Breast epithelium (tissue), 4 donors: Measurements from ENCODE around the gene CPT1B. TPM values are rescaled to one million over a fixed set of nuclear protein-coding genes. Genes with fewer than 3 reads are reported as not detected.
A peak's percentile ranks its signal among the peaks of the same experiment; 100 is the strongest.

Experiments used
- DNase-seq, 2 donors: peaks; one replicate each; pipeline ENCODE4 v3.0.0-alpha.2; 2019; ENCODE audit warnings: low spot score in 2 of 2
- H3K27ac ChIP-seq, 2 donors: fragments of 200-600 bp; sonication (generic) in 1 of 2; one replicate each; pipeline ENCODE4 v1.5.1; 2016 to 2019; ENCODE audit warnings: mild to moderate bottlenecking in 1 of 2
- H3K27me3 ChIP-seq, 2 donors: fragments of 200-600 bp; sonication (generic) in 1 of 2; one replicate each; pipeline versions ENCODE4 v1.5.1 to v1.6.0; 2017 to 2019; ENCODE audit warnings: control low read depth in 1 of 2, mild to moderate bottlenecking in 1 of 2
- H3K36me3 ChIP-seq: fragments of 200-600 bp; one replicate; pipeline ENCODE4 v1.5.1; 2019
- H3K4me1 ChIP-seq, 2 donors: fragments of 200-600 bp; sonication (generic); one replicate each; pipeline ENCODE4 v1.5.1; 2016 to 2019; ENCODE audit warnings: control low read depth in 1 of 2
- H3K4me3 ChIP-seq, 3 donors: fragments of 200-600 bp; sonication (generic); 1 replicate in 2 of 3; 2 replicates in 1 of 3; pipeline ENCODE4 v1.5.1; 2016 to 2019; ENCODE audit warnings: mild to moderate bottlenecking in 3 of 3, moderate library complexity in 2 of 3
- H3K9me3 ChIP-seq, 2 donors: fragments of 200-600 bp; sonication (generic) in 1 of 2; one replicate each; pipeline ENCODE4 v1.5.1; 2016 to 2019; ENCODE audit warnings: control low read depth in 1 of 2
- CTCF ChIP-seq, 3 donors: fragments of 450-650 bp; IDR thresholded peaks; one replicate each; pipeline ENCODE4 v1.5.1; 2016 to 2017; ENCODE audit warnings: antibody characterized with exemption in 3 of 3, mild to moderate bottlenecking in 3 of 3, moderate library complexity in 3 of 3
- POLR2A ChIP-seq: fragments of 450-650 bp; IDR thresholded peaks from one replicate; pipeline ENCODE4 v1.6.1; 2016; ENCODE audit warnings: antibody characterized with exemption, mild to moderate bottlenecking, moderate library complexity
- POLR2AphosphoS5 ChIP-seq, 3 donors: sonication (generic); formaldehyde crosslinking; IDR thresholded peaks; one replicate each; pipeline ENCODE4 v1.6.1; 2017; ENCODE audit warnings: antibody characterized with exemption in 3 of 3
- intact Hi-C: fragments of 100-400 bp; cut with DNase I; formaldehyde crosslinking; loops from one replicate; pipeline ENCODE4 v1.15.1; 2023; ENCODE audit warnings: low total_unique reads
- total RNA-seq, 3 donors: library from RNA; depleted of rRNA; stranded (reverse); fragments of >200 nt; gene quantifications; one replicate each; pipeline ENCODE4 v1.1.0, GENCODE V29; 2016

Gene CPT1B
- total RNA-seq, 3 donors from 2014 or later = 13.6 to 40.0 (median 39.4) TPM

DNA sequence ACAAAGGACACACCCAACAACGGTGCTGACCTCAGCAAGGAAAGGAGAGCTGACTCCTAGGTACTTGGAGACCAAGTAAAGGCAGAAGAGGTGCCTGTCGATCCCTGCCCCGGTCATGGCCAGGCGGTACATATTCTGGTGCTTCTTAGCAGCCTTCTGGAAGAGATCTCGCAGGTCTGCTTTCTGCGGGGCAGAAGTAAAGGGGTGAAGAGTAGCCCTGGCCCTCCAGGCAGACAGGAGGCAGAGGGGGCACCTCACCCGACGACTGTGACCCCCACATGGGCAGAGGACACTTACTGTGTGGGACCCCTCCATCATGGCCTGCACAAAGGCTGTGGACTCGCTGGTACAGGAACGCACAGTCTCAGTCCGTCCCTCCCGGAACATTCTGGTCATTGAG lies 7.4 kb downstream of the CPT1B start:
- H3K4me1 ChIP-seq = no peaks in the 10 kb centered on the region
- no peak for TF ChIP-seq CTCF (IDR thresholded peaks at IDR 0.05)
- no peak for TF ChIP-seq POLR2A
- TF ChIP-seq POLR2AphosphoS5 (IDR thresholded peaks at IDR 0.05) = no peak
- no peak overlapping the region for H3K4me3 ChIP-seq
- H3K36me3 ChIP-seq = peaks cover 11% of the 10 kb centered on the region
- DNase-seq = no peak
- no peaks in the 10 kb centered on the region for H3K27me3 ChIP-seq
- no peaks in the 10 kb centered on the region for H3K9me3 ChIP-seq
- peak overlapping the region; percentile 3 to 58 for H3K27ac ChIP-seq
- intact Hi-C loops = no loop called here

GRCh38 chr22:50569896-50570535 lies 8.2 kb downstream of the CPT1B start:
- no peaks in the 10 kb centered on the region for H3K4me1 ChIP-seq
- peaks cover 11% of the 10 kb centered on the region for H3K36me3 ChIP-seq
- H3K27me3 ChIP-seq = no peaks in the 10 kb centered on the region
- TF ChIP-seq POLR2AphosphoS5 (IDR thresholded peaks at IDR 0.05) (no peak), CTCF (IDR thresholded peaks at IDR 0.05) (no peak), POLR2A (no peak)
- DNase-seq = no peak
- H3K4me3 ChIP-seq = no peak overlapping the region
- intact Hi-C loops = no loop called here
- peak overlapping the region in 1 of 2 donors; percentile 58 for H3K27ac ChIP-seq
- H3K9me3 ChIP-seq = no peaks in the 10 kb centered on the region

DNA sequence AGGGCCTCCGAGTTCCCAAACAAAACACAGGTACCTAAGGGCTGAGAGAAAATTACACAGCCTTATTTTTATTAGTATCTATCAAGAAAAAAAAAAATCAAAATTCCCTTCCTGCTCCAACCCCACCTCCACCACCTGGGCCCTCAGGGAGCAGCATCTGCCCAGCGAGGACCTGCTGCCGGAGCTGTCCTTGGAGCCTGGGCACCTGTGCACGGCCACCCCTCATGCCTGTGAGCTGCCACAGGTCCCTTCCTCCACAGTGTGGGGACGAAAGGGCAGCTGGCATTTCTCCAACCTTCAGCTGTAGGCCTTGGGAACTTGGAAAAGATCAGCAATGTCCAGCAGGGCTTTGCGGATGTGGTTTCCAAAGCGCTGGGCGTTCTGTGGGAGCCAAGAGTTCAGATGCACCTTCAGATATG lies 9.2 kb downstream of the CPT1B start:
- no peak overlapping the region for H3K4me3 ChIP-seq

DNA sequence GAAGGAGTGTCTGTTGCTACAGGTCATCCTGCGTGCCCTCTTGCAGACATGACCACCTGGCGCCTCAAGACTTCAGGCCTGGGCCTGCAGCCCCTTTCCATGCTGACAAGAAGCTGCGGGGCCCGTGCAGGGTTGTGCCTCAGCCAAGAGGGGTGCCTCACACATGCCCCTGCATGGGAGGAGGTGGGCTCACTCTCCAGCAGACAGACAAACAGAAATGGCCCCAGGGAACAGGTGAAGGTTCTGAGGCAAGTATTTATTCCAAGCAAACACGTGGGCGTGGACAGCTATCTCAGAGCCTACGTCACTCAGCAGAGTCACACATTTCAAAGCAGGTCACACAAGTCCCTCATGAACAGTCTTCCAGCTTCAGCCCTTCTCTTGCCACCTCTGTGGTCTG lies 9.6 kb downstream of the CPT1B start:
- no peaks in the 10 kb centered on the region for H3K9me3 ChIP-seq
- intact Hi-C loops = no loop called here
- H3K36me3 ChIP-seq = peaks cover 11% of the 10 kb centered on the region
- no peak for TF ChIP-seq CTCF (IDR thresholded peaks at IDR 0.05)
- no peak for TF ChIP-seq POLR2AphosphoS5 (IDR thresholded peaks at IDR 0.05)
- TF ChIP-seq POLR2A = no peak
- no peak overlapping the region for H3K4me3 ChIP-seq
- no peaks in the 10 kb centered on the region for H3K4me1 ChIP-seq
- DNase-seq = no peak
- no peaks in the 10 kb centered on the region for H3K27me3 ChIP-seq
- H3K27ac ChIP-seq = peak overlapping the region; percentile 17 to 59

More for the DNA sequence above, 9.2 kb downstream of the CPT1B start:
- TF ChIP-seq POLR2A (no peak), CTCF (IDR thresholded peaks at IDR 0.05) (no peak), POLR2AphosphoS5 (IDR thresholded peaks at IDR 0.05) (no peak)
- intact Hi-C loops = no loop called here
- Histone ChIP-seq H3K36me3 (peaks cover 11% of the 10 kb centered on the region), H3K9me3 (no peaks in the 10 kb centered on the region), H3K27ac (peak overlapping the region; percentile 45 to 58), H3K4me1 (no peaks in the 10 kb centered on the region), H3K27me3 (no peaks in the 10 kb centered on the region)
- no peak for DNase-seq

GRCh38 chr22:50567721-50568252 lies 10.4 kb downstream of the CPT1B start:
- TF ChIP-seq CTCF (IDR thresholded peaks at IDR 0.05) = no peak
- TF ChIP-seq POLR2AphosphoS5 (IDR thresholded peaks at IDR 0.05) = no peak
- TF ChIP-seq POLR2A = no peak
- no peaks in the 10 kb centered on the region for H3K4me1 ChIP-seq

More at GRCh38 chr22:50567721-50568252, 10.4 kb downstream of the CPT1B start:
- Histone ChIP-seq H3K27ac (peak overlapping the region; percentile 17 to 59), H3K4me3 (no peak overlapping the region), H3K9me3 (no peaks in the 10 kb centered on the region), H3K36me3 (peaks cover 11% of the 10 kb centered on the region), H3K27me3 (no peaks in the 10 kb centered on the region)
- DNase-seq = no peak
- intact Hi-C loops = no loop called here
